Progenitor cell of endocrine pancreas (in vitro differentiated cells): Measurements from ENCODE around the gene PLAAT4. TPM values are rescaled to one million over a fixed set of nuclear protein-coding genes. Genes with fewer than 3 reads are reported as not detected.

ENCODE experiments used
- DNase-seq: peaks from one replicate; pipeline ENCODE4 v3.0.0; 2021; ENCODE audit warnings: low spot score; ENCODE audit not compliant: unreplicated experiment
- H3K27ac Mint-ChIP-seq: 2 replicates; pipeline ENCODE4 v1.8.0; 2021; ENCODE audit warnings: mild to moderate bottlenecking, moderate library complexity, mixed read lengths
- H3K27me3 Mint-ChIP-seq: 2 replicates; pipeline ENCODE4 v1.8.0; 2021; ENCODE audit warnings: mixed read lengths
- H3K36me3 Mint-ChIP-seq: 2 replicates; pipeline ENCODE4 v1.8.0; 2022; ENCODE audit warnings: mixed read lengths; ENCODE audit not compliant: insufficient read depth
- H3K4me1 Mint-ChIP-seq: 2 replicates; pipeline ENCODE4 v1.8.0; 2021; ENCODE audit warnings: low read depth, mixed read lengths
- H3K4me3 Mint-ChIP-seq: 2 replicates; pipeline ENCODE4 v1.8.0; 2021; ENCODE audit warnings: low read depth, mild to moderate bottlenecking, moderate library complexity, mixed read lengths
- H3K9me3 Mint-ChIP-seq: 2 replicates; pipeline ENCODE4 v1.8.0; 2021; ENCODE audit warnings: low read depth, mixed read lengths
- CTCF ChIP-seq: fragments of 200-600 bp; sonication (generic); IDR thresholded peaks from one replicate; pipeline ENCODE4 v1.5.0; 2021; ENCODE audit warnings: antibody characterized with exemption, mild to moderate bottlenecking; ENCODE audit not compliant: unreplicated experiment
- total RNA-seq: library from RNA; stranded (reverse); gene quantifications from 2 replicates; pipeline ENCODE4 v1.2.1, GENCODE V29; 2021

The PLAAT4 gene
- total RNA-seq, 1 donor from 2014 or later: not detected

GRCh38 chr11:63560506-63561180 is 24.0 kb downstream of the PLAAT4 start:
- Mint-ChIP-seq H3K27me3 (peaks cover 4% of the 10 kb centered on the region), H3K27ac (no peak overlapping the region), H3K4me1 (peaks cover 12% of the 10 kb centered on the region), H3K36me3 (no peaks in the 10 kb centered on the region), H3K4me3 (no peak overlapping the region), H3K9me3 (no peaks in the 10 kb centered on the region)
- no peak for DNase-seq
- TF ChIP-seq CTCF: no peak

- Mint-ChIP-seq H3K4me1 (peaks cover 18% of the 10 kb centered on the region), H3K4me3 (no peak within 1 kb of the TSS), H3K36me3 (no peaks in the 10 kb centered on the region), H3K27ac (no peak within 1 kb of the TSS), H3K9me3 (no peaks in the 10 kb centered on the region), H3K27me3 (no peaks in the 10 kb centered on the region)
- DNase-seq: no peak
- no peak for TF ChIP-seq CTCF
Observed at GRCh38 chr11:63563201-63564055, 26.8 kb downstream of the PLAAT4 start, which contains the start of gene PLAAT2. Gene PLAAT2 (minus strand): TSS chr11:63563379. CDS start chr11:63563324, 55 bp downstream.

- H3K4me1 Mint-ChIP-seq: peaks cover 16% of the 10 kb centered on the region
- H3K9me3 Mint-ChIP-seq: no peaks in the 10 kb centered on the region
- H3K36me3 Mint-ChIP-seq: no peaks in the 10 kb centered on the region
- H3K4me3 Mint-ChIP-seq: no peak overlapping the region
- no peak overlapping the region for H3K27ac Mint-ChIP-seq
- H3K27me3 Mint-ChIP-seq: no peaks in the 10 kb centered on the region
- no peak for TF ChIP-seq CTCF
- no peak for DNase-seq
Observed at GRCh38 chr11:63564056-63564774, 27.6 kb downstream of the PLAAT4 start.

- Mint-ChIP-seq H3K4me1 (peaks cover 16% of the 10 kb centered on the region), H3K27me3 (no peaks in the 10 kb centered on the region), H3K9me3 (no peaks in the 10 kb centered on the region), H3K4me3 (no peak overlapping the region), H3K36me3 (no peaks in the 10 kb centered on the region), H3K27ac (no peak overlapping the region)
- no peak for DNase-seq
- no peak for TF ChIP-seq CTCF
Observed at GRCh38 chr11:63564784-63565350, 28.3 kb downstream of the PLAAT4 start.
